Endothelial cell of umbilical vein (primary cell): Measurements from ENCODE around the gene UMPS. TPM values are rescaled to one million over a fixed set of nuclear protein-coding genes. Genes with fewer than 3 reads are reported as not detected.

ENCODE experiments used
- BruUV-seq: library from RNA; stranded (reverse); fragments of 400-500 nt; replicated peaks from 2 replicates; lab custom pipeline; 2021; lab: Mats Ljungman, UMichigan
- CTCF ChIA-PET: fragments of 300-600, 350-600 bp; sonication (Branson Sonifier 250); formaldehyde crosslinking; loops from one replicate; lab custom pipeline; 2021; ENCODE audit warnings: antibody characterized with exemption, inconsistent platforms; lab: Charles Lee
- POLR2A ChIA-PET: fragments of 300-600, 350-600 bp; sonication (Branson Sonifier 250); formaldehyde crosslinking; loops from one replicate; lab custom pipeline; 2021; ENCODE audit warnings: antibody characterized with exemption, inconsistent platforms; lab: Charles Lee
- DNase-seq: peaks from one replicate; pipeline ENCODE4 v3.0.0-alpha.2; 2011; ENCODE audit warnings: low read depth, low spot score
- FAIRE-seq: peaks from 2 replicates; lab custom pipeline; 2011; peaks lifted over from hg19 to GRCh38; lab: Jason Lieb, UNC
- H2AFZ ChIP-seq: 2 replicates; pipeline ENCODE4 v1.6.0; 2012; ENCODE audit warnings: low read depth, low read length, control low read depth, inconsistent platforms
- H3K27ac ChIP-seq: 2 replicates; pipeline ENCODE4 v1.5.1; 2011; ENCODE audit warnings: low read depth, mild to moderate bottlenecking, control low read depth, low read length, moderate library complexity; ENCODE audit not compliant: insufficient read depth
- H3K27me3 ChIP-seq, 2 experiments: 2 replicates each; pipeline versions ENCODE4 v1.6.0 to v1.6.1; 2011; ENCODE audit warnings: low read length in 2 of 2, mixed read lengths in 1 of 2; ENCODE audit not compliant: control insufficient read depth in 2 of 2, insufficient read depth in 2 of 2
- H3K36me3 ChIP-seq, 2 experiments: 2 replicates in 1 of 2; 3 replicates in 1 of 2; pipeline ENCODE4 v1.5.1; 2011; ENCODE audit warnings: low read length in 2 of 2, mild to moderate bottlenecking in 1 of 2, moderate library complexity in 1 of 2; ENCODE audit not compliant: control insufficient read depth in 2 of 2, insufficient read depth in 2 of 2; ENCODE audit errors: extremely low read depth in 1 of 2
- H3K4me1 ChIP-seq: 3 replicates; pipeline ENCODE4 v1.5.1; 2011; ENCODE audit warnings: mild to moderate bottlenecking, low read length; ENCODE audit not compliant: control insufficient read depth, insufficient read depth; ENCODE audit errors: extremely low read depth
- H3K4me2 ChIP-seq: 2 replicates; pipeline ENCODE4 v1.6.1; 2011; ENCODE audit warnings: low read length, control low read depth, mixed read lengths; ENCODE audit not compliant: insufficient read depth
- H3K4me3 ChIP-seq, 3 experiments: fragments of 200-600 bp in 1 of 3; sonication (generic), shearing (Covaris generic) in 1 of 3; replicated peaks in 1 of 3; 2 replicates each; pipeline ENCODE4 v1.5.1; 2011 to 2016; ENCODE audit warnings: control low read depth in 3 of 3, low read length in 3 of 3, mild to moderate bottlenecking in 2 of 3, inconsistent platforms in 1 of 3, low read depth in 1 of 3, moderate library complexity in 1 of 3; ENCODE audit not compliant: insufficient read depth in 1 of 3
- H3K79me2 ChIP-seq: 2 replicates; pipeline ENCODE4 v1.6.0; 2012; ENCODE audit warnings: low read length, inconsistent platforms; ENCODE audit not compliant: control insufficient read depth, insufficient read depth
- H3K9ac ChIP-seq: replicated peaks from 2 replicates; pipeline ENCODE3; 2011; ENCODE audit warnings: low read length, control low read depth; ENCODE audit not compliant: insufficient read depth; ENCODE audit errors: extremely low read depth
- H3K9me1 ChIP-seq: replicated peaks from 3 replicates; pipeline ENCODE4 v1.6.0; 2011; ENCODE audit warnings: mild to moderate bottlenecking, low read length; ENCODE audit not compliant: control insufficient read depth, insufficient read depth; ENCODE audit errors: extremely low read depth
- H3K9me3 ChIP-seq: replicated peaks from 2 replicates; pipeline ENCODE4 v1.5.1; 2012; ENCODE audit warnings: low read length, inconsistent platforms; ENCODE audit not compliant: control insufficient read depth, insufficient read depth
- H4K20me1 ChIP-seq: replicated peaks from 2 replicates; pipeline ENCODE3; 2011; ENCODE audit warnings: mild to moderate bottlenecking, low read length; ENCODE audit not compliant: control insufficient read depth, insufficient read depth; ENCODE audit errors: extremely low read depth
- CTCF ChIP-seq, 2 donors: IDR thresholded peaks; 1 replicate in 1 of 2; 2 replicates in 1 of 2; pipeline ENCODE4 v1.5.1; 2011; ENCODE audit warnings: low read length in 2 of 2, mild to moderate bottlenecking in 2 of 2, moderate library complexity in 2 of 2, control low read depth in 1 of 2, inconsistent platforms in 1 of 2, low read depth in 1 of 2; ENCODE audit not compliant: insufficient read depth in 1 of 2; ENCODE audit errors: extremely low read depth in 1 of 2
- EZH2 ChIP-seq: IDR thresholded peaks from 2 replicates; pipeline ENCODE4 v1.6.1; 2012; ENCODE audit warnings: borderline replicate concordance, low read depth, mild to moderate bottlenecking, moderate library complexity, low read length, inconsistent platforms; ENCODE audit not compliant: severe bottlenecking
- FOS ChIP-seq: IDR thresholded peaks from 2 replicates; pipeline ENCODE4 v1.6.1; 2011; ENCODE audit warnings: mild to moderate bottlenecking, low read length, moderate library complexity, borderline replicate concordance; ENCODE audit not compliant: insufficient read depth
- GATA2 ChIP-seq: IDR thresholded peaks from 2 replicates; pipeline ENCODE4 v1.7.0; 2011; ENCODE audit warnings: low read depth, mild to moderate bottlenecking, moderate library complexity, mixed read lengths, low read length; ENCODE audit not compliant: insufficient read length, insufficient read depth
- JUN ChIP-seq: IDR thresholded peaks from 2 replicates; pipeline ENCODE4 v1.6.1; 2011; ENCODE audit warnings: borderline replicate concordance, low read depth; ENCODE audit not compliant: insufficient read length, insufficient read depth
- MAX ChIP-seq: IDR thresholded peaks from 2 replicates; pipeline ENCODE4 v1.6.1; 2011; ENCODE audit not compliant: insufficient read depth, insufficient read length
- MYC ChIP-seq: IDR thresholded peaks from one replicate; pipeline ENCODE4 v1.6.1; 2011; ENCODE audit warnings: mild to moderate bottlenecking, low read depth, low read length
- POLR2A ChIP-seq: IDR thresholded peaks from 2 replicates; pipeline ENCODE4 v1.6.1; 2012; ENCODE audit warnings: low read depth, mild to moderate bottlenecking, control low read depth, low read length
- POLR2AphosphoS5 ChIP-seq: IDR thresholded peaks from 2 replicates; pipeline ENCODE4 v1.6.1; 2012; ENCODE audit warnings: low read depth, mild to moderate bottlenecking, control low read depth, low read length, moderate library complexity; ENCODE audit not compliant: insufficient read depth
- dilution Hi-C: fragments of 300-500 bp; cut with MboI; formaldehyde crosslinking; loops from one replicate; pipeline ENCODE4 v1.15.0; 2019; ENCODE audit warnings: low sequenced_read_pairs; ENCODE audit not compliant: extremely low pct_ligation_motif_present
- intact Hi-C: fragments of 100-400 bp; cut with micrococcal nuclease; formaldehyde crosslinking; loops from one replicate; pipeline ENCODE4 v1.10.0; 2022
- polyA plus RNA-seq, 4 experiments: library from polyadenylated mRNA; depleted of rRNA in 3 of 4; stranded (reverse) in 3 of 4; unstranded in 1 of 4; fragments of >200 nt; gene quantifications; 2 replicates each; pipeline versions ENCODE4 v1.2.1 to v1.2.3, GENCODE V29; 2011 to 2012; ENCODE audit warnings: missing spikeins in 1 of 4
- total RNA-seq: library from RNA; stranded (reverse); gene quantifications from 2 replicates; pipeline ENCODE4 v1.2.3, GENCODE V29; 2021

UMPS gene
- total and polyA plus RNA-seq, 2 donors (not counting 3 experiments of a cell fraction or from before 2014, with no cell fraction given) = 38.6 to 50.2 TPM

DNA sequence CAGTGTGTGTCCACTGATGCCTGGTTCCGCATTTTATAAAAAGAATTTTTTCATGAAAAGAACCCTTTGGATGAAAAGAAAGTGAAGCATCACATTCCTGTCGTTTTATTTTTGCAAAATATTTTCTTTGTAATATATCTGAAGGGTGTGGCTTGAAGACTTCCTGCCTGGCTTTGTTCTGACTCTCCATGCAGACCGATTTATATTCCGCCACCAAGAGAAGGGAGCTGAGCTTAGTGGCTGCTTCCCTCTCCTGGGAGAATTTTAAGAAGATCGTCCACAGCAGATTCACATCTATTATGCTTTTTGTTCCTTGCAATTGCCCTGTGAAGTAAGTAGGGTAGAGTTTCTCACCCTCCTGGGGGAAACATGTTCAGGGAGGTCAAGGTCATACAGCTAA lies 45.2 kb upstream of the UMPS start:
- dilution Hi-C loops = no loop called here
- no peaks in the 10 kb centered on the region for H3K36me3 ChIP-seq
- H4K20me1 ChIP-seq = no peaks in the 10 kb centered on the region
- H2AFZ ChIP-seq = no peak overlapping the region
- ChIA-PET POLR2A (interaction anchor here (0.5 kb wide), 1 partner anchor 652 kb away, joined by 5 read pairs; no protein-coding TSS in a partner anchor), CTCF (interaction anchor here (1.1 to 10.1 kb wide), 3 partner anchors 18 to 135 kb away, joined by 3 to 301 read pairs (median 3); no protein-coding TSS in a partner anchor)
- DNase-seq (no peak), FAIRE-seq (no peak)
- no peak overlapping the region for H3K4me3 ChIP-seq
- intact Hi-C loops = no loop called here
- H3K9ac ChIP-seq = no peak overlapping the region
- H3K4me2 ChIP-seq = no peak overlapping the region
- no peaks in the 10 kb centered on the region for H3K79me2 ChIP-seq
- no peaks in the 10 kb centered on the region for H3K9me1 ChIP-seq
- BruUV-seq = no TSS peak
- peaks cover 5 to 7% of the 10 kb centered on the region in 2 experiments for H3K27me3 ChIP-seq
- H3K4me1 ChIP-seq = no peaks in the 10 kb centered on the region
- no peak for TF ChIP-seq CTCF (IDR thresholded peaks at IDR 0.05; ENCODE audit: extremely low read depth in 1 of 2, insufficient read depth in 1 of 2, low read depth in 1 of 2, low read length in 2 of 2)
- TF ChIP-seq JUN = no peak
- TF ChIP-seq MAX = no peak
- H3K27ac ChIP-seq = no peak overlapping the region
- no peaks in the 10 kb centered on the region for H3K9me3 ChIP-seq

GRCh38 chr3:124685481-124685880 lies 44.8 kb upstream of the UMPS start:
- no peaks in the 10 kb centered on the region for H3K9me1 ChIP-seq
- no peak overlapping the region for H3K9ac ChIP-seq
- no peaks in the 10 kb centered on the region for H3K4me1 ChIP-seq
- BruUV-seq = no TSS peak
- H3K36me3 ChIP-seq = no peaks in the 10 kb centered on the region
- peaks cover 5 to 7% of the 10 kb centered on the region in 2 experiments for H3K27me3 ChIP-seq
- FAIRE-seq (no peak), DNase-seq (no peak)
- no peak for TF ChIP-seq JUN
- no peak for TF ChIP-seq EZH2
- TF ChIP-seq MYC = no peak
- TF ChIP-seq POLR2AphosphoS5 = no peak
- TF ChIP-seq POLR2A = no peak
- TF ChIP-seq CTCF (IDR thresholded peaks at IDR 0.05; ENCODE audit: extremely low read depth in 1 of 2, insufficient read depth in 1 of 2, low read depth in 1 of 2, low read length in 2 of 2) = no peak
- TF ChIP-seq MAX = no peak
- no peak for TF ChIP-seq GATA2
- TF ChIP-seq FOS = no peak
- H3K4me3 ChIP-seq = no peak overlapping the region
- H2AFZ ChIP-seq = no peak overlapping the region
- intact Hi-C loops (no loop called here), dilution Hi-C loops (no loop called here)
- H3K9me3 ChIP-seq = no peaks in the 10 kb centered on the region
- no peak overlapping the region for H3K4me2 ChIP-seq
- POLR2A ChIA-PET = interaction anchor here (0.5 kb wide), 1 partner anchor 653 kb away, joined by 5 read pairs; no protein-coding TSS in a partner anchor
- no peaks in the 10 kb centered on the region for H3K79me2 ChIP-seq
- CTCF ChIA-PET = interaction anchor here (1.1 to 10.1 kb wide), 4 partner anchors 18 to 135 kb away, joined by 3 to 301 read pairs (median 16); no protein-coding TSS in a partner anchor
- H4K20me1 ChIP-seq = no peaks in the 10 kb centered on the region
- H3K27ac ChIP-seq = no peak overlapping the region
